Measurements from ENCODE around the gene GP9.

GP9 gene

DNA sequence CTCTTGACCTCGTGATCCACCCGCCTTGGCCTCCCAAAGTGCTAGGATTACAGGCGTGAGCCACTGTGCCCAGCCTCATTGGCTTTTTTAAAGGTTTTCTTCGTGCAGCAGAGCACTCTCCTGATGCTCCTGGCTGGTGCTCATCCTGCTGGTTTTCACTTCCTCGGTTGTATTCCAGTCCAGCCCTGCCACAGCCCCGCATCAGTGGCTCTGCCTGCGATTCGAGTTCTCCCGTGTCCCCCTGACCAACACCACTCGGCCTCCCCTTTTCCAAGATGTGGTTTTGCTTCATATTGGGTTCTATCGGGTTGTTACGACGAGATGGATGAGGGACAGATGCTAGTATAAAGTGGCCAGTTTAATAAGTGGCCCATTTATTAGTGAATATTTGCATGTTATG lies 31.7 kb upstream of the GP9 start:
- no peak for DNase-seq (ENCODE audit: low read depth in 2 of 2, low spot score in 1 of 2)

DNA sequence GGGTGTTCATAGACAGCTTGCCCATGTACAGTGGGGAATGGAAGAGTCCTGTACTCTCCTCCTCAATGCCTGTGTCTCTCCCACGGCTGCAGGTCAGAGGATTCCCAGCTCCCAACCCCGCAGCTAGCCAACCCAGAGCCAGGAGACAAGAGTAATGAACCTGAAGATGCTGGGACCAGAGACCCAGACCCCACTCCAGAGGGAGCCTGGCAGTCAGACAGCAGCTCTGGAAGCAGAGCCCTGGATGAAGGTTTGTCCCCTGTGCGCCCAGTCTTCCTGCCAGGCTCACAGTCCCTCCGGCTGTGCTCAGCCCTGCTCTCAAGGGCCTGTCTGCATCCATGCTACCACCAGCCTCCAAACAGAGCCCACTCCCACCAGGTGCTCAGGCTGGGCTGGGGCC lies 30.0 kb upstream of the GP9 start:
- DNase-seq (ENCODE audit: low read depth in 2 of 2, low spot score in 1 of 2): no peak

DNA sequence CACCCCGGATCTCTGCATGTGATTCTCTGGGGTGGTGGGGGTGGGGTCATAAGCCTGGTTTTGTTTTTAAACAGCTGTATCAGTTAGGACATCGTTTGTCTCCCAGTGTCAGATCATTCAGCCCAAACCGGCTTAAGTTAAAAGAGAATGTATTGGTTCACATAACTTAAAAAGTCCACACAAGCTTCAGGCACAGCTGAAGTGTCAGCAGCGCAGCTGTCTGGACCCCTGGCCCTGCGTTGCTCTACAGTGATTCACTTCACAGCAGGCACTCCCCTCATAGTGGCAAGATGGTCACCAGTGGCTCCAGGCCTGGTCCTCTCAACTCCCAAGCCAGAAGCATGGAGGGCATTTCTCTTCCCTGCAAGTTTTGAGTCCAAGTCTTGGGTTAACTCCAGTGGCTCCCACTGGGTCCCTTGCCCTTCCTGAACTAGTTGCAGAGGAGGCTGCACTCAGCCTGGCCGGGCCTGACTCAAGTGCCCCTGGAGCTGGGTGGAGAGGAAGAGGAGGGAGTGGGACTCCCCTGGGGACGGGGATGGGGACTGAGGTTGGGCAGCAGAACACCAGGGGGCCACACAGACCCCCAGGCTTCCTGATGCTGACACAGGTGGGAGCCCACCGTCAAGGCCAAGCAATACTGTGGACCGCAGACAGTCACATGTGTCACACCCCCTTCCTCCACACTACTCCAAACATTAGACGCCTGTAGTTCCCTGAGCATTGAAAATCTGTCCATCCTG lies 28.9 kb upstream of the GP9 start:
- DNase-seq (ENCODE audit: low read depth in 2 of 2, low spot score in 1 of 2): no peak

DNA sequence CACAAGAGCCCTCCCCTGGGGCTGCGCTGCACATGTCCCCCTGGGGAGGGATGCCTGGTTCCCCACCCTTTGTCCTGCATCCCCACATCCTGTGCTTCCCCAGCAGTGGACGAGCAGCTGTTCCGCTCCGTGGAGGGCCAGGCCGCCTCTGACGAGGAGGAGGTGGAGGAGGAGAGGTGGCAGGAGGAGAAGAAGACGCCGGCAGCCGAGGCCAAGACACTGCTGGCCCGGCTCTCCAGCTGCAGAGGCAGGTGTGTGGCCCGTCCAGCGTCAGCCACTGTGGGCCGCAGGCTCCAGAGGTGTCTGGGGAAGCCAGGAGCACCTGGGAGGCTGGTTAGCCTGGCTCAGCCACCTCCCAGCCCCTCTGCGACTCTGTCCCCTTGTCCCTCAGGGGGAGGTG lies 27.9 kb upstream of the GP9 start:
- no peak for DNase-seq (ENCODE audit: low read depth in 2 of 2, low spot score in 1 of 2)

DNA sequence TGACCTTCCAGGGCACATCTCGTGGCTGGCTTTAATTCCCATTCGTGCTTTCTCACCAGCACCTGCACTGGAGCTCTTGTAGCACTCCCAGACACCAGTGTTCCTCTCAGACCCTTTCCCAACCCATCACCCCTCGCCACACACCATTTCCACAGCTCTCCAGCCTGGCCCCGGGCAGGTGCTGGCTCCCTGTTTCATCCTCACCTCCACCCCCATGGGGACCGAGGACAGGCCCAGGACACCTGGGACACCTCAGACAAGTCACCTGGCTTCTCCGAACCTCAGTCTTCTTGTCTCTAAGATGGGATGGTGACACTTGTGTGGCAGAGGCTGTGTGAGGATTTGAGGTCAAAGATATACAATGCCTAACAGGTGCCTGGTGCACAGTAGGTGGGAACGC lies 27.4 kb upstream of the GP9 start:
- DNase-seq (ENCODE audit: low read depth in 2 of 2, low spot score in 1 of 2): no peak

DNA sequence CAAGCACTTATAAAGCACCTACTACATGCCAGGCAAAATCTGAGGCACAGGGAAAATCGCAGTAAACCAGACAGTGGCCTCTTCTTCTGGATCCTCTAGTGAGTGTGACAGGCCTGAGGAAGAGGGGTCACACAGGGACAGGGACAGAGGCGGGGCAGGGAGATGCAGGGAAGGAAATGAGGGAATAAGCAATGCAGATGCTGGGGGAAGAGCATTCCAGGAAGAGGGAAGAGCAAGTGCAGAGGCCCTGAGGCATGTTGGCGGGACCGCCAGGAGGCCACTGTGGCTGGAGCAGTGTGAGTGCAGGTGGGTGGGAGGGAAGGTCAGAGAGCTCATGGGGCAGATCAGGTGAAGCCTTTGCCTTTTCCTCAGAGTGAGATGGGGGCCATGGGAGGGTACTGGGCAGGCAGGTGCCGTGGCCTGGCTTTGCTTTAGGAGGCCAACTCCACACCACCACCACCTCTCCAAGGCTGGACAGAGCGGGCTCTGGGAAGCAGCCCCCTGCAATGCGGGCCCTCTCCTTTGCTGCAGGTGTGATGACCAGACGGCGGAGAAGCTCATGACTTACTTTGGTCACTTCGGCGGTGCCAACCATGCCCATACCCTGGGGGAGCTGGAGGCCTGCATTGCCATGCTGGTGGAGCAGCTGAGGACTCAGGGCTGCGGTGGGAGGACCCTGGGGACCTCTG lies 26.8 kb upstream of the GP9 start:
- no peak for DNase-seq (ENCODE audit: low read depth in 2 of 2, low spot score in 1 of 2)

DNA sequence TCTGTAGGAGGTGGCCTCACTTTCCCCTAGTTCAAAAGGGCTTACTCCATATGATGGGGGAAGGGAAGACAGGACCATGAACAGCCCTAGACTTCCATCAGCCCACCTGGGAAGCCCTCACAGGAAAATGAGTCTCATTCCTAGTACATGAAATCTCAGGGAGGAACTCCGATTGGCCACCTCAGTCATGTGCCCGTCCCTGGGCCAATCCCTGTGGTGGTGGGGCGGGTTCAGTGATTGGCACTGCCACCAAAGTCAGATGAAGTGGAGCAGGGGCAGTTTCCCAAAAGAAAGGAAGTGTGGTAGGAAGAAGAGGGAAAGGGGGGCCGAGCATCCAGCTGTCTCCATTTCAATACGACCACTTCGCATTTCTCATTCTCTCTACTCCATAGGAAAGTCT lies 25.9 kb upstream of the GP9 start:
- no peak for DNase-seq (ENCODE audit: low read depth in 2 of 2, low spot score in 1 of 2)

DNA sequence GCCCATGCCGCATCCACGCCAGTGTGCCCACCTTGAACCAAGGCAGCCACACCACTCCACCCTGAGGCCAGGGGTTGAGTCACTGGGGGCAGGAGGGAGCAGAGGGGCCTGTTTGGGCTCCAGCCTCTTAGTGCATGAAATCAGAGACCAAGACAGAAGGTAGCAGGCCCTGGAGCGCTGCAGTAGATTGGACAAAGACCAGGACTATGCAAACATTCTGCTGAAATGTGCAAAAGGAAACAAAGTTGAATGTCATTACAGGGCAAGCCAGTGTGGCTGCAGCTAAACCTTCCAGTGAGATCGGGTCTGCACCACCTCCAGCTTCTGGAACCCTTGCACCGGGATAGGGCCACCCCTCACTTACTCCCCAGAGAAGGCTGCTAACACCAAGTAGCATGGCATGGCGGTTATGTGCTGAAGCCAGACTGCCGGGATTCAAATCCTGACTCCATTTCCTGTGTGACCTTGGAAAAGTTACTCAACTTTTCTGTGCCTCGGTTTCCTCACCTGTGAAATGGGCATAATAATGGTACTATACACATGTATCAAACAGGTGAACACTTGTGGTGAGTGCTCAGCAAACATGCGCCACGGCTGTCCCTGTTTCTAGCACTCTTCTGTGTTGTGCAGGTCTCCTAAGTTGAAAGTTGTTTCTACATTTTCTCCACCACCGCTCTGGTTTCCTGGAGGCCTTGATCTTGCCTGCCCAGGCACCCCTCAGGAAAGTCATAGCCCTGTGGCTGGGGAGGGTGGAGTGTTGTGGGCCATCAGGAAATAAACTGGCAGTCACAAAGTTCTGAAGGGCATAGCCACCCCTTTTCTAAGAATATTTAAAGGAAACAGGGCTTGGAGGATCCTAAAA lies 25.0 kb upstream of the GP9 start:
- DNase-seq (ENCODE audit: low read depth in 2 of 2, low spot score in 1 of 2): no peak

DNA sequence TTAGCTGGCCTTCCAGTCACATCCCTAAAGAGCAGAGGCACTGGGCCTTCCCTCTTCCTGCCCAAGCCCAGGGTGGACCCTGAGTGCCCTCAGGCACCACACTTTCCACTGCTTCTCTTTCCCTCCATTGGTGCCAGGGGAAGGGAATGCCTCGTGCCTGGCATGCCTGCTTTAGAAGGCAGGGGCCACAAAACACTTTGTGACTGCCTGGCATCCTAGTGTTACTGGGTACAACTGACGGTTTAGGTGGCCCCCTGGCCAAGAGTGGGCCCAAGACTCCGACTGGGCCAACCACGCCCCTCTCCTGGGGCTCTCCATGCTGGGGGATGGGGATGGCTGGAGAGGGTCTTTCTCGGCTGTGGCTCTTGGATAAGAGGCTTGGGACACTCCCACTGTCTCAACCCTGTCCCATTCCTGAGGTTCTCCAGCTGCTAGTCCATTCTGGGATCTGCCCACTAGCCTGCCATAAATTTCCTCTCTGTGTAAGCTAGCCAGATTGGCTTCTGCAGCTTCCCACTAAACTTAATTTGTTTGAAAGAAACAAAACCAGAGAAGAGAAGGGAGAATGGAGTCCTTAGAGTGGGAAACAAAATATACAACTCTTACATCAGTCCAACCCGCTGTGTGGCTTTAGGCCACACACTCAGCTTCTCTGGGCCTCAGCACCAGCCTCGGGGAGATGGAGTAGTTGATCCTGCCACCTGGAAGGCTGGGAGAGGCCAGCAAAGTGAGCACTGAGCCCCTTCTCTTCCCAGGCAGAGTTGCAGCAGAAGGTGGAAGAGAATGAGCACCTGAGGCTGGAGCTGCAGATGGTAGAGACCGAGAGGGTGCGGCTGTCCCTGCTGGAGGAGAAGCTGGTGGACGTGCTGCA lies 24.1 kb upstream of the GP9 start:
- DNase-seq (ENCODE audit: low read depth in 2 of 2, low spot score in 1 of 2): no peak

DNA sequence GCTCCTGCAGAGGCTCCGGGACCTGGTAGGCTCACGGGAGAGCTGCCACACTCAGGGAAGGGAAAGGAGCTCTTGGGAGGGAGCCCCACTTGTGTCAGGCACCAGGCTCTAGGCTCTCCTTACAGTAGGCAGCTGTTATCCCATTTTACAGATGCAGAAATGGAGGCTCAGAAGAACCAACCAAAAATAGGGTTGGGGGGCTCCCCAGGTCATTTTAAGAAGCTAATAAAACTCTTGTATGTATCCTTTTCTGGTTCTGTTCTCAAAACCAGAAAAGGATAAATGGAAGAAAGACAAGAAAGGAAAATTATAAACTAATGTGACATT lies 23.5 kb upstream of the GP9 start:
- no peak for DNase-seq (ENCODE audit: low read depth in 2 of 2, low spot score in 1 of 2)

DNA sequence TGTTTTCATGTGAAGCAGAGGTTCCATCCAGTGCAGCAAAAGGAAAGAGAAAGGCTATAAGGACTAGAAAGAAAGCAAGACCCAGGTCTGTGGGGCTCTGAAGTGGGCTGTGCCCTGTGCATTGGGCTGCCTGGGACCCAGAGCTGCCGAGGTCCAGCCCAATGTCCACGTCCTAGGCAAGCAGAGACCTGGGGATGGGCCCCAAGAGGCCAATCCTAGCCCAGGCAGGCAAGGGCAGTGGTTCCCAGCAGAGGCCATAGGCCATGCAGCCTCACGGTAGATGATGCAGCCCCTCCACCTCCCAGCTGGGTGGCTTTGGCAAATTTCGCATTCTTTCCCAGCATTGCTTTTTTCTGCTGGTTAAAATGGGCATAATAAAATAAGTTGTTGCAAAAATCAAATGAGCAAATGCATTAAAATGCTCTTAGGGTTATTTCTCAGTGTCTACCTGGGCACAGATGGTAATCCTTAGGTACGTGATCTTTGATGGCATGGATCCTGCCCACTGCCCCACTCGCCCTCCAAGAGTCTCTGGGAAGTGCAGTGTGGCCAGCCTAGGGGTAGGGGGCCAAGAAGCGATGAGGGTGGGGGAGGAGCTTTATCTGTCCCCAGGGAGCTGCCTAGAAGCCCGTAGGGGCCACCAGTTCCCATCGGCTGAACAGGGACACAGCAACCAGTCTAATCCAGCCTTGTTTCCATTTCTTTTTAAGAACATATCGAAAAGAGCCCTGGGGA lies 22.3 kb upstream of the GP9 start:
- DNase-seq (ENCODE audit: low read depth in 2 of 2, low spot score in 1 of 2): no peak

DNA sequence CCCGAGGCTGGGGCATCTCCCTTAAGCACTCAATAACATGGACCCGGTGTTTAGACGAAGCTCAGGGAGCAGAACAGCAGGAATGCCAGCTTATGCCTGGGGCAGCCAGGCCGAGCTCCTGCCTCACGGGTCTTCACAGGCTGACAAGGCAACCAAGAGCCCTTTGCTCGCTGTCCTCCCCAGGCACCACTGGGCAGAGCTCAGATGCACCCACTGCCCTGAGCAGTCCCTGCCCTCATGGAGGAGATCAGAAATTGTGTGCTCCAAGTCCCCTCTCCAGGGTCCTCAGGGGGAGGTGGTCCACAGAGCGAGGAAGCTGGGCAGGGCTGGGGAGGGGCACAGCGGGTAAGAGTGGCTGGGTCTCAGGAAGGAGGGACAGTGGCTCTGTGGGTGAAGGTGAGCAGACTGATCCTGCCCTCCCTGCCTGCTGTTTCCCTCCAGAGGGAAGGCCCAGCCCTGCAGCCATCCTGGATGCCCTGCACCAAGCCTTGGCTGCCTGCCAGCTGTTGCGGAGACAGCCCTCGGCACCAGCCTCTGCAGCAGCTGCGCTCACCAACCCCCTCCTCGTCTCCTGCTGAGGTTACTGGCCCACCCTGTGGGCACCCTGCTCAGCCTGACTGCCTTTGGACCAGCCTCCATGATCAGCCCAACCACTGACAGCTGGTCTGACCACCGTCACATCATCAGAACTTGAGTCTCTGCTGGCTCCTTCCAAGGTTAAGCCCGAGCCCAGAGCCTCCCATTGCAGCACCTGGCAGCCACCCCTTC lies 21.1 kb upstream of the GP9 start:
- no peak for DNase-seq (ENCODE audit: low read depth in 2 of 2, low spot score in 1 of 2)

DNA sequence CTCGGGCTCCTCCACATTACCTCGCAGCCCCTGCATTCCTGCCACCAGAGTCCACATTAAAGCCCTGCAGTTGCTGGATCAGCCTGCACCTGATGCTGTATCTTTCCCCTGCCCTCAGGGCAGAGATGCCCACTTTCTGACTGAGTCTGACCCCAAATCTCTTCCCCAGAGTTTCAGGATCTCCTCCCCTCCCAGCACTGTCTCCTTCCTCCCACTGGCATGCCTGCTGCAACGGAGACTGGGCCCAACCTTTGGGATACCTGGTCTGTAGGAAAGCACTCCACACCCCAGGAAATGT lies 20.6 kb upstream of the GP9 start:
- DNase-seq (ENCODE audit: low read depth in 2 of 2, low spot score in 1 of 2): no peak

DNA sequence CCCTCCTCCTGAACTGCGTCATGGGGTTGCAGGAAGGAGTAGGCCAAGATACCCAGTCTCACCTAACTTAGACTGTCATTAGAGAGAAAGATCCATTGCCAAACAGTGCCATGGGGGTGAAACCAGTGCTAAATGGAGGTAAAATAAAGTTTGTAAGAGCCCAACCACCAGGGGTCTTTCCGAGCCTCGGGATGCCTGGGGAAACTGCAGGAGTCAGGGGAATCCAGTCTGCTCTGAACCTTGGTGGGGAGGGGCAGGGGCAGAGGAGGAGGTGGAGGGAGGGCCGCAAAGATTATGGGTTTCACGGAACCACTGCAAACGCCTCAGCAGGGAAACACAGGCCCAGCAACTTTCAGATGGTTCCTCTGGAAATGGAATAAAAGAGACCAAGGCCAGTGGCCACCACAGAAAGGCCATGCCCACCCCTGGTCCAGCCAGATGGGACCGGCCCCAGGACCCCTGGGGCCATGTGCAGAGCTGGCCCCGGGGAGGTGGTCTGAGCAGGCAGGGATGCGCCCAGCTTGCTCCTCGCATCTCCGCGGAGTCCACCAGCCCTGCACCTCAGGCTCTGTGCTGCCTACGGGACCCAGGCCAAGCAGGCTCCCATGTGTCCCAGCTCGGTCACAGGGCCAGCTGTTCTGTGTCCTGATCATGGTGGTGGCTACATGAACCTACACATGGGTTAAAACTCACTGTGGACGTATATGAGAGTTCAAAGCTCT lies 19.8 kb upstream of the GP9 start:
- DNase-seq (ENCODE audit: low read depth in 2 of 2, low spot score in 1 of 2): no peak

DNA sequence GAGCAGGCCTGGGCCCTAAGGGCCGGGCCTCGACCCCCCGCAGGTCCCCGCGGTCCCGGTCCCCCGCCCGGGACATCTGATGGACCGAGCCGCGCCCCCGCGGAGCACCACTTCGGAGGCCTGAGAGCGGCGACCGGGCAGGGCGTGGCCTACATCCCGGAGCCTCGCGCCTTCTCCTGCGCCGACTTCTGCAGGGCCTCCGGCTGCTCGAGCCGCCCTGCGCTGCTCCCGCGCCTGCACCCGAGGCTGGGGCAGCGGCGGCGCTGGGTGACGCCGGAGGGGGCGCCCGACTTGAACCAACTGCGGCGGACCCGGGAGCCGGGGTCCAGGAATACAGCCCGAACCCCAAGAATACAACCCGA lies 14.9 kb upstream of the GP9 start:
- DNase-seq (ENCODE audit: low read depth in 2 of 2, low spot score in 1 of 2): no peak

DNA sequence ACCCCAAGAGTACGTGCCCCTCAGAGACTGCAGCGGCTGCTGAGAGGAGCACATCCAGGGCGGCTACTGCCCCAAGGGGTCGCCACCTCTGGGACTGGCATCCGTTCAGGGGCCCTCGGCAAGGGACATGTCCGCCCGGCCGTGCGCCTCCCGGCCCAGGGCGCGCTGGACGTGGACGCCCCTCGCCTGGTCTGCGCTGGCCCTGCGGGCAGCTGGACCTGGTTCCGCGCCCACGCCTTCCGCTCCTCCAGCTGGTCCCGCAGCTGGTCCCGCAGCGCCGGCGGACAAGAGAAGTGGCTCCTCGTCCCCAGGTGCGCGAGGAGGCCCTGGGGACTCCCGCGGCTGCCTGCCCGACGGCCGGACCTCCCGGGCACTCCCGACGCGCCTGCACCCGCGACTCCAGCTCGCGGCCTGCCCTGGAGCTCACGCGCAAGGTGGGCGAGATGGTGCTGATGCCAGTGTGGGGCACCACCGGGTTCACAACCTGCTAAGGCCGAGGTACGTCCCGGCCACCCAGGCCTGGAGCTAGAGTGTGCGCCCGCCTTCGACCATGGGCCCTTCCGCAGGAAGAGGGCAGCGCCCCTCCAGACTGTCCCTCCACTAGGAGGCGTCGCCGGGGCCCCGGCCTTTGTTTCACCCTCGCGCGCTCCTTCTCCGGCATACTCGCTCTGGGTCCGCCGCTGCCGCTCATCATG lies 14.4 kb upstream of the GP9 start:
- no peak for DNase-seq (ENCODE audit: low read depth in 2 of 2, low spot score in 1 of 2)

DNA sequence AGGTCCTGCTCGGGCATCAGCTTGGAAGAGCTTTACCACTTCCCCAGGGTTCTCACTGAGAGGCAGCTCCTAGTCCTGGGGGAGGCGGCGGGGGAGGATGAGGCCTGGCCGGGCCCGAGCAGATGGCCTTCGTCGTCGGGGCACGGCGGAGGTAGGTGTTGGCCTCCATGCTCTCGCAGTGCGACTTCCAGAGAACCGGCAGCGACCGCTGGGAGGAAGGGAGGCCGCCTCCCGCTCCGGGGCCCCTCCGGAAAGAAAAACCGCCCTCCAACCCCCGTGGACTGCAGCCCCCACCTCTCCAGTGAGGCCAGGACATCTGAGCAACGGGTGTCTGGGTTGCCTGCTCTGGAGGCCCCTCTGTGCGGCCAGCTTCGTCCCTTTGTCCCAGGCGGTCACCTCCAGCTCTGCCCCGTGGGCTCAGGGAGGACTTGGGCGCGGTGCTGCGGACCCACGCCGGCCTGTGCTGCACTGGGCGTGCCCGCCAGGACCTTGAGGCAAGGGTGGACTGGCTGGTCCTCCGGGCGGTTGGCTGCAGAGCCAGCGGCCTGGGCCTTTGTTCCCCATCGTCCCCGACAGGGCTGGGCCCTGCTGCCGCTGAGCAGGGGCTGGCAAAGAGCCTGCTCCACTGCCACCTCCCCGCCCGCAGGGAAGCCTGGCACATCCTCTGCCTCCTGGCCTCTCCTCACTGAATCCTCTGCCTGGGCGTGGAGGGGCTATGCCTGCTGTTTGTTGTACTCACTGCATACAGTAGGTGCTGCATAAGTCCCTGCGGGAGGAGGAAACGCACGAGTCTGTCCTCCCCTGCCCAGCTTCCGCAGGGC lies 13.6 kb upstream of the GP9 start:
- no peak for DNase-seq (ENCODE audit: low read depth in 2 of 2, low spot score in 1 of 2)

DNA sequence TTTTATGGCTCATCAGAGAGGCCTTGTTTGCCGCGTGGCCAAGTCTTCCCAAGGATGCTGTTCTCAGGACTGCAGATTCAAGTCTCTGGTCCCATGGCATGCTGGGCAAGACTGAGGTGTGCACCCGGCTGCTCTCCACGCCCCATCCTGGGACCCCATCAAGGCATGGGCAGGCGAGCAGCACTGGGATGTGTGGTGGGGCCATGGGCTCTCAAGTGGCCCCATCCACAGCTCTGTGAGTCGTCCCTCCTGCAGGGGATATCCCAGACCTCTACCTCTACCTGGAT lies 13.1 kb upstream of the GP9 start:
- no peak for DNase-seq (ENCODE audit: low read depth in 2 of 2, low spot score in 1 of 2)

Data from stimulated activated CD8-positive, alpha-beta memory T cell treated with anti-CD3 and anti-CD28 coated beads, Interleukin-4, amount 100 ng/mL, for 4 hours (primary cell).